ENCODE measurements around the gene STPG3. TPM values are rescaled to one million over a fixed set of nuclear protein-coding genes. Genes with fewer than 3 reads are reported as not detected.

STPG3 gene
- total and polyA plus RNA-seq, 9 of the 15 experiments (the other 6 are each of a cell fraction or from before 2014, with no cell fraction given): not detected

- no peak for TF ChIP-seq ZNF280B (CRISPR knock-in tag; IDR thresholded peaks at IDR 0.05)
- no peak for TF ChIP-seq SIRT6 (IDR thresholded peaks at IDR 0.05; ENCODE audit: low read depth, low read length)
- TF ChIP-seq FOS (IDR thresholded peaks at IDR 0.05; ENCODE audit: extremely low read depth, insufficient read length): no peak
- no peak for TF ChIP-seq SP2 (IDR thresholded peaks at IDR 0.05; ENCODE audit: extremely low read depth, low read depth, low read length, poor library complexity, severe bottlenecking)
- peak; percentile 33; the same call in 1 of the 2 replicates for TF ChIP-seq ELF2 (CRISPR knock-in tag; IDR thresholded peaks at IDR 0.05)
- no peak for TF ChIP-seq RBBP5 (IDR thresholded peaks at IDR 0.05; ENCODE audit: borderline replicate concordance, insufficient read depth, low read length, poor library complexity, severe bottlenecking)
- TF ChIP-seq ZNF324 (CRISPR knock-in tag; IDR thresholded peaks at IDR 0.05): no peak
- no peak for TF ChIP-seq MAFF (IDR thresholded peaks at IDR 0.05; ENCODE audit: low read length)
- no peak for TF ChIP-seq ARID1B (IDR thresholded peaks at IDR 0.05)
- TF ChIP-seq ZBTB11 (CRISPR knock-in tag; IDR thresholded peaks at IDR 0.05): no peak
- no peak for TF ChIP-seq ARID3B (CRISPR knock-in tag; IDR thresholded peaks at IDR 0.05; ENCODE audit: borderline replicate concordance)
- no peak for TF ChIP-seq PRDM10 (IDR thresholded peaks at IDR 0.05; ENCODE audit: partially characterized antibody)
- no peak for TF ChIP-seq KLF13 (tag; IDR thresholded peaks at IDR 0.05; ENCODE audit: borderline replicate concordance, low read depth)
These were observed 25.6 kb downstream of the STPG3 start (continued) for GRCh38 chr9:137276473-137277328.
